Common myeloid progenitor, CD34-positive (primary cell): ENCODE data around the gene KRT6B.

Experiments used
- CTCF ChIA-PET: fragments of 350-600 bp; sonication (Branson Sonifier 250); formaldehyde crosslinking; loops from one replicate; lab custom pipeline; 2021; ENCODE audit warnings: antibody characterized with exemption; lab: Charles Lee
- POLR2A ChIA-PET: fragments of 350-600 bp; sonication (Branson Sonifier 250); formaldehyde crosslinking; loops from one replicate; lab custom pipeline; 2021; ENCODE audit warnings: antibody characterized with exemption; lab: Charles Lee
- DNase-seq, 3 donors: peaks; one replicate each; pipeline versions ENCODE4 v3.0.0 to v3.0.0-alpha.2; 2013
- H3K27ac ChIP-seq, 2 experiments: 1 replicate in 1 of 2; 2 replicates in 1 of 2; pipeline ENCODE4 v1.7.0; 2013; ENCODE audit warnings: inconsistent platforms in 2 of 2, low read length in 2 of 2, mild to moderate bottlenecking in 2 of 2, low read depth in 1 of 2, moderate library complexity in 1 of 2; ENCODE audit not compliant: severe bottlenecking in 2 of 2, insufficient read depth in 1 of 2, poor library complexity in 1 of 2
- H3K27me3 ChIP-seq, 5 experiments: replicated peaks in 2 of 5; 1 replicate in 3 of 5; 2 replicates in 2 of 5; pipeline versions ENCODE4 v1.6.1 to v1.7.0; 2013; ENCODE audit warnings: low read length in 4 of 5, mild to moderate bottlenecking in 2 of 5, moderate library complexity in 2 of 5, inconsistent platforms in 1 of 5; ENCODE audit not compliant: insufficient read depth in 5 of 5, control insufficient read depth in 4 of 5
- H3K36me3 ChIP-seq, 4 experiments: 1 replicate in 2 of 4; 2 replicates in 2 of 4; pipeline versions ENCODE4 v1.6.1 to v1.7.0; 2013; ENCODE audit warnings: low read length in 3 of 4, control low read depth in 1 of 4, mild to moderate bottlenecking in 1 of 4; ENCODE audit not compliant: control insufficient read depth in 4 of 4, insufficient read depth in 4 of 4
- H3K4me1 ChIP-seq, 4 experiments: 1 replicate in 3 of 4; 2 replicates in 1 of 4; pipeline versions ENCODE4 v1.6.1 to v1.7.1; 2013; ENCODE audit warnings: low read length in 3 of 4, mild to moderate bottlenecking in 3 of 4, control low read depth in 1 of 4, inconsistent platforms in 1 of 4, moderate library complexity in 1 of 4; ENCODE audit not compliant: control insufficient read depth in 4 of 4, insufficient read depth in 4 of 4; ENCODE audit errors: control extremely low read depth in 1 of 4
- H3K4me3 ChIP-seq, 7 experiments: 1 replicate in 4 of 7; 2 replicates in 3 of 7; pipeline versions ENCODE4 v1.5.1 to v1.7.0; 2013; ENCODE audit warnings: mild to moderate bottlenecking in 7 of 7, low read length in 6 of 7, moderate library complexity in 6 of 7, inconsistent platforms in 2 of 7, low read depth in 2 of 7, control low read depth in 1 of 7; ENCODE audit not compliant: insufficient read depth in 4 of 7, control insufficient read depth in 1 of 7; ENCODE audit errors: extremely low read depth in 1 of 7
- H3K9me3 ChIP-seq, 5 experiments: 1 replicate in 4 of 5; 2 replicates in 1 of 5; pipeline versions ENCODE4 v1.6.1 to v1.7.1; 2013; ENCODE audit warnings: low read length in 4 of 5, mild to moderate bottlenecking in 2 of 5, inconsistent platforms in 1 of 5, low read depth in 1 of 5, moderate library complexity in 1 of 5; ENCODE audit not compliant: control insufficient read depth in 4 of 5, insufficient read depth in 2 of 5; ENCODE audit errors: control extremely low read depth in 1 of 5
- WGBS: methylation state at CpG from one replicate; pipeline ENCODE4 v1.1.5; 2013; ENCODE audit not compliant: insufficient coverage; 5-methylcytosine and 5-hydroxymethylcytosine counted together

The KRT6B gene

GRCh38 chr12:52423661-52424500 is 28.1 kb downstream of the KRT6B start:
- Histone ChIP-seq H3K27me3 (peaks cover 0 to 17% (median 9%) of the 10 kb centered on the region in 5 experiments), H3K36me3 (no peaks in the 10 kb centered on the region), H3K4me1 (no peaks in the 10 kb centered on the region), H3K27ac (no peak overlapping the region), H3K9me3 (no peaks in the 10 kb centered on the region), H3K4me3 (no peak overlapping the region)
- DNase-seq = no peak
- WGBS = 89% methylated on average over 10 of the region's 11 CpGs
- CTCF ChIA-PET = no interaction called here
- POLR2A ChIA-PET = no interaction called here

DNA sequence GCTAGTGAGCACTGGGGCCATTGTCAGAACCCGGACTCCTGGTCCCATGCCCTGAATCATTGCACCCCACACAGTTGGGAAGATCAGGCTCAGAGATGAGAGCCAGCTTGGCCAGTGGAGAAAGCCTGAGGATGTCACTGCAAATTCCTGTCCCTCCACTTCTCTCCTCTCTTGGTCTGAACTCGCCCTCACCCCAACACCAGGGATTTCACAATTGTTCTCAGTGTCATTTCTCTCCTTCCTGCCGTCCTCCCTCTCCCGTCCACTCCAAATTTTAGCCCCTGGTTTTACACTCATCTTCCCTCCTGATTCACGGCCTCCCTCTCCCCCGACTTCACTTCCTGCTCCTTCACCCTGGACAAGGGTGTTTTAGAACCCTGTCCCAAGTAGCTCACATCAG is 28.9 kb downstream of the KRT6B start:
- POLR2A ChIA-PET = no interaction called here
- Histone ChIP-seq H3K9me3 (no peaks in the 10 kb centered on the region), H3K4me3 (no peak overlapping the region), H3K36me3 (no peaks in the 10 kb centered on the region), H3K27me3 (peaks cover 0 to 14% (median 4%) of the 10 kb centered on the region in 5 experiments), H3K27ac (no peak overlapping the region), H3K4me1 (no peaks in the 10 kb centered on the region)
- DNase-seq = no peak
- CTCF ChIA-PET = no interaction called here
- WGBS = 83% methylated on average over 6 of the region's 6 CpGs

DNA sequence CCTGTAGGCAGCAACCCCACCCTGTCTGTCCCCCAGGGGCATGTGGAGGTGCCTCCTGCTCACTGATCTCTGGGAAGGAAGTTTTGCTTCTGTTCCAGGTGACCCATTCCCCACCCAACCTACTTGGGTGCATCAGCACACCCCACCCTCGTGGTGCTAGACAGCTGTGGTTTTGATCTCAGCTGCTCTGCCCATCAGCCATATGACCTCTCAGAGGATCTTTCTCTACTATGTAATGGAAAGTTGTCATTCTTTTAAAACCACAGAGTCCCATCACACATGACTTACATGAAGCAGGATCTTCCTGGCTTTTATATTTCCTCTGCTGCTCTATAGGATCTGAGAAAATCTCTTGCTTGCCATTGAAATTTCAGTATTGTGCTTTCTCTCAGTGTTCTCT is 32.3 kb downstream of the KRT6B start:
- Histone ChIP-seq H3K27ac (no peak overlapping the region), H3K27me3 (peaks cover 0 to 16% (median 6%) of the 10 kb centered on the region in 5 experiments), H3K9me3 (no peaks in the 10 kb centered on the region), H3K36me3 (no peaks in the 10 kb centered on the region), H3K4me1 (no peaks in the 10 kb centered on the region), H3K4me3 (no peak overlapping the region)
- ChIA-PET POLR2A (no interaction called here), CTCF (no interaction called here)
- WGBS = no CpG with 5 or more reads among the region's 1 CpG
- DNase-seq = no peak

- Histone ChIP-seq H3K4me3 (no peak overlapping the region), H3K4me1 (no peaks in the 10 kb centered on the region), H3K27ac (no peak overlapping the region), H3K27me3 (peaks cover 0 to 16% (median 6%) of the 10 kb centered on the region in 5 experiments), H3K9me3 (no peaks in the 10 kb centered on the region), H3K36me3 (no peaks in the 10 kb centered on the region)
- WGBS = 92% methylated on average over 4 of the region's 4 CpGs
- POLR2A ChIA-PET = no interaction called here
- no peak for DNase-seq
- CTCF ChIA-PET = interaction anchor here (1.4 kb wide), 1 partner anchor 9 kb away, joined by 5 read pairs; no protein-coding TSS in a partner anchor
Observed at GRCh38 chr12:52418576-52419110, 33.3 kb downstream of the KRT6B start.

GRCh38 chr12:52417740-52418139 is 34.2 kb downstream of the KRT6B start:
- POLR2A ChIA-PET = no interaction called here
- Histone ChIP-seq H3K27ac (no peak overlapping the region), H3K27me3 (peaks cover 0 to 11% (median 6%) of the 10 kb centered on the region in 5 experiments), H3K4me3 (no peak overlapping the region), H3K36me3 (no peaks in the 10 kb centered on the region), H3K9me3 (no peaks in the 10 kb centered on the region), H3K4me1 (no peaks in the 10 kb centered on the region)
- 100% methylated on average over 2 of the region's 2 CpGs for WGBS
- no peak for DNase-seq
- CTCF ChIA-PET = interaction anchor here (1.4 kb wide), 1 partner anchor 10 kb away, joined by 5 read pairs; no protein-coding TSS in a partner anchor

GRCh38 chr12:52416795-52417194 is 35.2 kb downstream of the KRT6B start:
- H3K9me3 ChIP-seq = no peaks in the 10 kb centered on the region
- H3K27me3 ChIP-seq = peaks cover 0 to 9% (median 2%) of the 10 kb centered on the region in 5 experiments
- 71% methylated on average over 1 of the region's 1 CpG for WGBS
- no peak overlapping the region for H3K27ac ChIP-seq
- ChIA-PET POLR2A (no interaction called here), CTCF (interaction anchor here (0.6 to 1.0 kb wide), 2 partner anchors 11 to 417 kb away, joined by 3 to 4 read pairs; no protein-coding TSS in a partner anchor)
- H3K36me3 ChIP-seq = no peaks in the 10 kb centered on the region
- H3K4me3 ChIP-seq = no peak overlapping the region
- H3K4me1 ChIP-seq = no peaks in the 10 kb centered on the region
- no peak for DNase-seq
